Kidney epithelial cell (primary cell): ENCODE measurements around the gene TRIM31. TPM values are rescaled to one million over a fixed set of nuclear protein-coding genes. Genes with fewer than 3 reads are reported as not detected.
"Not testable (repeated sequence)": the region's sequence is repeated elsewhere in the genome, so short reads cannot be mapped to it uniquely, and the experiment has no call there.

Experiments
- DNase-seq: peaks from one replicate; pipeline ENCODE4 v3.0.0-alpha.2; 2010; ENCODE audit warnings: low read depth
- H3K27me3 ChIP-seq: 2 replicates; pipeline ENCODE4 v1.6.0; 2011; ENCODE audit warnings: low read length; ENCODE audit not compliant: control insufficient read depth, insufficient read depth
- H3K36me3 ChIP-seq: 2 replicates; pipeline ENCODE4 v1.5.1; 2011; ENCODE audit warnings: low read length; ENCODE audit not compliant: control insufficient read depth, insufficient read depth
- H3K4me3 ChIP-seq: 2 replicates; pipeline ENCODE4 v1.5.1; 2011; ENCODE audit warnings: low read depth, mild to moderate bottlenecking, control low read depth, low read length
- CTCF ChIP-seq: IDR thresholded peaks from 2 replicates; pipeline ENCODE4 v1.5.1; 2011; ENCODE audit warnings: mild to moderate bottlenecking, moderate library complexity, low read length, control low read depth, inconsistent platforms; ENCODE audit not compliant: insufficient read depth, poor library complexity, severe bottlenecking
- total RNA-seq: library from RNA; depleted of rRNA; stranded (reverse); fragments of >200 nt; gene quantifications from 2 replicates; pipeline ENCODE4 v1.2.3, GENCODE V29; 2015

The TRIM31 gene
- total RNA-seq, 1 donor from 2014 or later = not detected

GRCh38 chr6:30144811-30145210 is 31.9 kb upstream of the TRIM31 start:
- Histone ChIP-seq H3K27me3 (peaks cover 15% of the 10 kb centered on the region), H3K36me3 (no peaks in the 10 kb centered on the region), H3K4me3 (no peak overlapping the region)
- DNase-seq = no peak
- TF ChIP-seq CTCF = no peak

- DNase-seq = no peak
- TF ChIP-seq CTCF = no peak
- Histone ChIP-seq H3K27me3 (peaks cover 15% of the 10 kb centered on the region), H3K4me3 (no peak overlapping the region), H3K36me3 (no peaks in the 10 kb centered on the region)
Observed at GRCh38 chr6:30143780-30144179, 30.9 kb upstream of the TRIM31 start.

DNA sequence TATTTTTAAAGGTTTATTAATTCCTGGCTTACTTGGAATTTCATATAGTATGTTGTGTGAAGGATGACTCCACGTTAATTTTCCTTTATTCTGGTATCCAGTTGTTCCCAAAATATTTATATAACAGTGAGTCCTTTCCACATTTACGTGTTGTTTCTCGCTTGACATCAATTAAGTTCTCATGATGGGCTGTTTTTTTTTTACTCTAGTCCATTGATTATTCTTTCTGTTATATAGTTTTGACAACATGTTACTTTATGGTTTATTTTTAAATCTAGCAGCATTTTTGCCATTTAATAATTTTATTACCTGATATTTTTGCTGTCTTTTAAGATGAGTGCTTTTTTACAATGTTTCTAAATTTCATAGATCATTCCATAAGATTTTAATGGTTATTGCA is 29.8 kb upstream of the TRIM31 start:
- Histone ChIP-seq H3K27me3 (peaks cover 13% of the 10 kb centered on the region), H3K4me3 (no peak overlapping the region), H3K36me3 (no peaks in the 10 kb centered on the region)
- no peak for DNase-seq
- no peak for TF ChIP-seq CTCF

- H3K4me3 ChIP-seq, H3K36me3 ChIP-seq, DNase-seq: not testable (repeated sequence)
- H3K27me3 ChIP-seq = peaks cover 18% of the 10 kb centered on the region
Observed at GRCh38 chr6:30140240-30140639, 27.4 kb upstream of the TRIM31 start.

GRCh38 chr6:30136570-30137286 is 23.8 kb upstream of the TRIM31 start:
- no peaks in the 10 kb centered on the region for H3K36me3 ChIP-seq
- no peak for TF ChIP-seq CTCF
- H3K4me3 ChIP-seq = no peak overlapping the region
- H3K27me3 ChIP-seq = peaks cover 14% of the 10 kb centered on the region
- DNase-seq = no peak

GRCh38 chr6:30135757-30136156 is 22.9 kb upstream of the TRIM31 start, which contains the start of gene TRIM40:
Gene TRIM40 (plus strand): TSS chr6:30136140. CDS start chr6:30137037, 897 bp downstream.
- H3K27me3 ChIP-seq = peaks cover 22% of the 10 kb centered on the region
- no peaks in the 10 kb centered on the region for H3K36me3 ChIP-seq
- DNase-seq = no peak
- TF ChIP-seq CTCF = no peak
- no peak within 1 kb of the TSS for H3K4me3 ChIP-seq
